ENCODE results near the gene PI4KA.

- no peak for TF ChIP-seq EZH2 (conservative IDR thresholded peaks at IDR 0.05; ENCODE audit: low read depth, low read length)
- TF ChIP-seq POLR2A (IDR thresholded peaks at IDR 0.05; ENCODE audit: insufficient read depth in 1 of 2, low read depth in 2 of 2, low read length in 2 of 2), result no peak
- no peak for TF ChIP-seq ZNF619 (CRISPR knock-in tag; IDR thresholded peaks at IDR 0.05)
- no peak for TF ChIP-seq MYPOP (CRISPR knock-in tag; IDR thresholded peaks at IDR 0.05)
- TF ChIP-seq IKZF1 (IDR thresholded peaks at IDR 0.05), result no peak
- TF ChIP-seq JUND (CRISPR knock-in tag; IDR thresholded peaks at IDR 0.05), result no peak
- TF ChIP-seq CTCF (CRISPR knock-in tag; IDR thresholded peaks at IDR 0.05), result no peak
- no peak for TF ChIP-seq MAX (IDR thresholded peaks at IDR 0.05)
- no peak for TF ChIP-seq DPF2 (CRISPR knock-in tag; IDR thresholded peaks at IDR 0.05; ENCODE audit: borderline replicate concordance, low read depth)
- no peak for TF ChIP-seq ZNF383 (CRISPR knock-in tag; IDR thresholded peaks at IDR 0.05; ENCODE audit: borderline replicate concordance)
- no peak for TF ChIP-seq HNRNPL (IDR thresholded peaks at IDR 0.05; ENCODE audit: low read depth, low read length)
- TF ChIP-seq ZNF557 (CRISPR knock-in tag; IDR thresholded peaks at IDR 0.05), result no peak
- no peak for TF ChIP-seq HMGXB3 (CRISPR knock-in tag; IDR thresholded peaks at IDR 0.05; ENCODE audit: borderline replicate concordance)
These were observed 52.6 kb downstream of the PI4KA start for GRCh38 chr22:20805972-20806471.

Data from HepG2 (cell line).